Activated CD8-positive, alpha-beta memory T cell treated with anti-CD3 and anti-CD28 coated beads for 48 hours (primary cell): Measurements from ENCODE around the gene TMC3.
"Not testable (repeated sequence)": the region's sequence is repeated elsewhere in the genome, so short reads cannot be mapped to it uniquely, and the experiment has no call there.

Source experiments
- DNase-seq, 3 experiments: peaks; one replicate each; pipeline ENCODE4 v3.0.0-alpha.2; 2020; ENCODE audit warnings: low read depth in 2 of 3, low spot score in 2 of 3

TMC3 gene

DNA sequence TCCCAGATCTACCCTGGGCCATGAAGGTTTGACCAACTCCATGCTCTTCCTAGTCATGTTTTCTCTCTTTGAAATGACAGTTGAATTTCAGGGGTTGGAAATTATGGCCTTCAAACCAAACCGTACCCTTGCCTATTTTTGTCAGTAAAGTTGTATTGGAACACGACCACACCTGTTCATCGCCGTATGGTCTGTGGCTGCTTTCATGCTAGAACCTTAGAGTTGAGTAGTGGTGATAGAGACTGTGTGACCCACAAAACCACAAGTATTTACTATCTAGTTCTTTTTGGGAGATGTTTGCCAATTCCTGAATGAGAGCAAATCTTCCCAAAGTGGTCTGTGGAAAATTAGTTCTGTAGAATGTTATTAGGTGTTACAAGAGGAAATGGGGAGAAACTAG is 26.1 kb downstream of the TMC3 start:
- no peak for DNase-seq

DNA sequence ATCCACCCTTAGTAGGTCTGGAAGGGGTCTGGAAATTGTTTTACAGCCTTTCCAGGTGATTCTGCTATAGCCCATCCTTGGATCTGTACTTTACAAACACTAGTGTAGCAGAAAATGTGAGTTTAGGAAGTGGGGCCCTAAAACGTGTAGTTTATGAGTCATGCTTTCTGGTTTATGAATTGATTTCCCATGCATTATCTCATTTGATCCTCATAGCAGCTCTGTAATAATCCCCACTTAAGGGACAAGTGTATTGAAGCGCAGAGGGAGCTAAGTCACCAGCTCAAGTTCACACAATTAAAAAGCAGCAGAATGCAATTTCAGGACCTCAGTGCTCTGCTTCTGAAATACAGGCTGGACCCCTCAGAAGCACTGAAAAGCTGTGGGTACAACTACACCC is 27.4 kb downstream of the TMC3 start:
- DNase-seq = no peak

DNA sequence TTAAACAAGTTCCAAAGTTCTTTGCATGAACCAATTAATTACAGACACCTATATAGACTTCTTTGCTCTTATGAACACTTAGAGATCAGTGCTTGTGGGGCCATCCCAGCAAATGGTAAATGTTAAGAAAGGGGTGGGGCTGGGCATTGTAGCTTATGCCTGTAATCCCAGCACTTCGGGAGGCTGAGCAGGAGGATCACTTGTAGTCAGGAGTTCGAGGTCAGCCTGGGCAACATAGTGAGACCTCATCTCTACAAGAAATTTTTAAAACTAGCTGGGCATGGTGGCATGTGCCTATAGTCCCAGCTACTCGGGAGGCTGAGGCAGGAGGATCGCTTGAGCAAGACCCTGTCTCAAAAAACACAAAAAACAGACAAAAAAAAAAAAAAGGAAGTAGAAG is 30.6 kb downstream of the TMC3 start:
- no peak for DNase-seq

DNA sequence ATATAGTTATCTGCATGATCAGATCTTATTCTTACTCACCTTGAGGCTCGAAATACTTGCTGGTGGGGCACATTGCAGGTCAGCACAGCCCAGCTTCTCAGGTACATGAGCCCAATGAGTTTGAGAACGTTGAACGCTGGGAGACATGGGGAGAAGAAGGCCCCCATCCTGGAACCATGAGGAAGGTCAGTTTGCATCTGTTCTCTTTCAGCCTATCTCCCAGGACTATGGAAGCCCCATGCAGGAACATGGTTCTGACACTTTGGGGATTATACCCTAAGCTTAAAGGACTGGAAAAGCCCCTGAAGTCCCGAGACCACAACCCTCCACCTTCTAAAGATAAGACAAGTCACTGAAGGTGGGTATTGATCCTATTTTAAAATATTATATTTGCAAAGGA is 32.7 kb downstream of the TMC3 start:
- no peak for DNase-seq

DNA sequence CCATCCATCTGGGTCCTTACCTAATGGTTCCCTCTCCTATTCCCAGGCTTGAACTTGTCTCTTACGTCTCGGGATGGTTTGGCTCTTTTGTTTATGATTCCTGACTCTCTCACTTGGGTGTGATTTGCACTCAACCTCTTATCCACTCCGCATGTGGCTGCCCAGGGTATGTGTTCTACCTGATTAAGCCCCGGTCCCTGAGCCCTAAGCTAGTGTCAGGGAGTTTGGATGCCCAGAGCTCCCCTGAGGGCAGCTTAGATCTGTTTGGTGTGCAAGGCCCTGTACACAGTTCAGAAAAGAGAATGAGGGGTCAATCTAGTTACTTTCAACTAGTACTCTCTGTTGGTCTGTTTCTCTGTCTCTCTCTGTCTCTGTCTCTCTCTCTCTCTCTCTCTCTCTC is 34.2 kb downstream of the TMC3 start:
- DNase-seq = no peak

DNA sequence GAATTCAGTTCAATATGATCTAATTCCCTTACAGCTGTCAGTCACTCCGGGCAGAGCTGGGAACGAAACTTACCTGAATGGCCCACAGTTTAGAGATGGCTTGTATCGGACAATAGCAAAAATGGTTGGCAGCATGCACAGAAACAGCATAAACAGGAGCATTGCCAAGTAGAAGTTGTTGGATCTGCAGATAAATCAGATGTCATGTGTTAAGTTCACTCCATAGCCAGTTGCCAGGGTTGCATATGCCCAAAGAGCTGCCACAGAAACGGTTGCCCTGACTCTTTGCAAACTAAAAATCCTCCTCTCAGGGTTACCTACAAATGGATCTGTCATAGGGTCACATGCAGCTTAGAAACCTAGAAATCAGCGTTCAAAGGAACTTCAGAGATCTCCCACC is 34.7 kb downstream of the TMC3 start:
- DNase-seq = no peak

DNA sequence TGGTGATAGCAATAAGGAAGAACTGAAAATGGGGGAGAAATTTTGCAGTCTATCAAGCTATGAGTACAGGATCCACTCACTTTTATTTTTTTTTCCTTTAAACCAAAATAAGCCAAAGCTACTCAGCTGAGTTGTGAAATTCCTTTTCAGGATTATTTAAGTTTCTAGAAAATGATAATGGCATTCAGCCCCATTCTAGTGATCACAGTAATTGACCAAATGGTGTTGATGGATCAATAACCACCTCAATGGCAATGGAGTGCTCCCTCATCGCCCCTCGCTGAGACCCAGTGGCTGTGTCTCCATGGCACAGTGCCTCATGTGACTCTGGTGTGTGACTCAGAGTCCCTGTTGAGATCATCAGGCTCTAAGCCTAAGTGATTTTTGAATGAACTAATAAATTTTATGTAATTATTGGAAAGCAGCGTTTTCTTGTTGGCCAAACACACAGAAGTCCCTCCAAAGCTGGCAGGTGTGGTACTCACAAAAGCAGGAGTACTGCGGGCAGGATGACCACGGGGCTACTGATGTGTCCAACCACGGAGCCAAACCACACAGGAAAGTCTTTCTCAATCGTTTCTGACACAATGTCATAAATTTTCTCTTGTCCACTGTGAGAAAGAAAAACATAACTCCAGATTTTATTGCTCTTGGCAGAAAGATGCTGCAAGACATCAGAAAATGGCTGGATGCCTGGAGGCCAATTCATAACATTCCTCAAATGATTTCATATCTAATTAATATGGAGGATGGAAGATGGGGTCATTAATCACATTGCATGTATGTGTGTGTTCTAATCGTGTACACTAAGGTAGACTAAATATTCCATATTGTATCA is 35.6 kb downstream of the TMC3 start:
- no peak for DNase-seq

DNA sequence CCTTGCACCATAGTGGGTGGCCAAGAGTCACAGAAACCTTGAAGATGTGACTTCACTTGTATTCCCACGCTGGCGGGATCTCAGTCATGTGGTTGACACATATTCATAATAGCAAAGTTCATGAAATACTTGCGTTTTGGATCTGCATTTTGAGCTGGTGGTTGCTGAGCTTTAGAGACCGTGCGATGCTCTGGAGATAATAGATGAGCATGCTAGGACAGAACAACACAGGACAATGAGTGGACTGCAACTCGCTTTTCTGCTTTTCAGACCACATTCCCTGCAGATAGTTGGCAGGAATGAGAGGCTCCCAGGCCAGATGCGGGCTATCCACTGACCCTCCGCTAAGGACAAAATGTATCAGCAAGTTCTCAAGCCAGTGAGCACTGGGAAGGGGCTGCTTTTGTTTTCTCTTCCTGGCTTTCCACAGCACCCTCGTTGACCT is 36.3 kb downstream of the TMC3 start:
- no peak for DNase-seq

DNA sequence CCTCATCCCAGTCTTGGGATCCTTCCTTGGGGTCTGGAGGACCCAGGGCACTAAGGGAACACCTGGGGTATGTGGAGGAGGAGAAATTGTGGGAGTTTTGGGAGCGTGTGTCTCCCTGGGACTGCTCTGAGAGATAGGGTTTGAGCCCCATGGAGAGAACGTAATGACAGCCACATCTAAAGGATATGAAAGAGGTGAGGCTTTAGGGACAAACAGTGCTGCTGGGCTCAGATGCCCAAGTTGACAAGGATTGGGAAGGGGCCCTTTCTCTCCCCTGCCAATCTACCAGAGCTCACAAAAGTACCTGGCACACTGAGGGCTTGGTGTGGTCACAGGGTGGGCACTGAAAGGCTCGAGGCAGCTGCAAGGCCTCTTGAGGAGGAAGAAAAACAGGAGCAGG is 36.8 kb downstream of the TMC3 start:
- DNase-seq = no peak

DNA sequence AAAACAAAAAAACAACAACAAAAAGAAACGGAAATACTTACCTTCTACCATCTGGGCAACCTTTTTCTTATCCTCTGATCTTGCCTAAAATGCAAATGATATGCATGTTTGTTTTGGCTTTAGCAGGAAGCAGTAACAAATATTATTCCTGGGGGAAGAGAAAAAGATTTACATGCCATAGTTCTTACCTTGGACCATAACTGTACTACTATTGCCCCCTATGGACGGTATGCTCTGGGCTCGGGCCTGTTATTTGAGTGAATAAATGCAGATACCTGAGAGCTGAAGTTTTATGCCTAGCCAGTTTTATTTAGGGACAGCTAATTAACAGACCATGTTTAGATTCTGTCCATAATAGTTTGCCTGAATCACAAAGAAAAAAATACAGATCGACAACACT is 37.4 kb downstream of the TMC3 start:
- no peak for DNase-seq

DNA sequence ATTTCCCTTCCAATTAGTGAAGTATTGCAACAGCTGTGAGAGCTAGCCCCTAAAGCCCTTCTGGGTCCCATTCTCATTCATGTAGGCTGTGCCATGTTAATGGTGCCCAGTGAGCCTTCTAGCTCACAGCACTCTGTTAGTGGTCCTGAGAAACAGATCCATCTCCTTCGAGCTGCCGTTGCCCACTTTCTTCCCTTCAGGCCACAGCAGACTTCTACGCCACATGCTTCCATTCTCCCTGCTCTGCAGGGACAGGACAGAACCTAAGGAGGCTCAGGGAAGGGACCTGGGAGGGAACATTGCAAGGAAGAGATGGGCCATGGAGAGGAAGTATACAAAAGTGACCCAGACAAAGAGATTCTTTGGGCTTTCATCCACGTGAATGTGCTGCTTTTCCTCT is 38.4 kb downstream of the TMC3 start:
- no peak for DNase-seq

DNA sequence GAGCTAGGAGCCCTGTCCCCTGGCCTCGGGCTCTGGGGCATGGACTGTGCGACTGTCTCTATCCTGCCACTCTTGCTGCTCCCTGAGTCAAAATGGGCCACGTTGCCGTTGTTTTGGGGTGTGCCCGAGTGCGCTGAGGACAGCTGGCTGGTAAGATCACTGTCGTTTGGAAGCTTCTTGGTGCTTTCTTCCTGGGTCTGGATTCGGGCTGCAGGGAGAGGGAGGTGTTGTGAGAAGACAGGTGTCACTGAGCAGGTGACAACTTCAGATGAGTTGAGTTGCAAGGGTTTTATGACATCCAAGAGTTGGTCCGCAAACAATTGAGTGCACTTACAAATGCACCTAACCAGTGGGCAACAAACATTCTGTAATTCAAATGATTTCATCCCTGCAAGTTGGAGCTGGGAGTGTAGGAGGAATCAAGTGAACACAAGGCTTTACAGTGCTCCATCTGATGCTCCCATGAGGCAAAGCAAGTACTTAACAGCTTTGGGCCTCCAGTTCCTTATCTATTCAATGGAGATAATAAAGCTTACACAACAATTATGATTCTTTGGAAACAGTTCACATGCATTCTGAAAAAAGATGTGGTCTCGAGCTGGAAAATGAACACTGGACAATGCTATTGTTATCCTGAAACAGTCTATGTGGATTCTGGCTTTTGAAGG is 39.1 kb downstream of the TMC3 start:
- no peak for DNase-seq

DNA sequence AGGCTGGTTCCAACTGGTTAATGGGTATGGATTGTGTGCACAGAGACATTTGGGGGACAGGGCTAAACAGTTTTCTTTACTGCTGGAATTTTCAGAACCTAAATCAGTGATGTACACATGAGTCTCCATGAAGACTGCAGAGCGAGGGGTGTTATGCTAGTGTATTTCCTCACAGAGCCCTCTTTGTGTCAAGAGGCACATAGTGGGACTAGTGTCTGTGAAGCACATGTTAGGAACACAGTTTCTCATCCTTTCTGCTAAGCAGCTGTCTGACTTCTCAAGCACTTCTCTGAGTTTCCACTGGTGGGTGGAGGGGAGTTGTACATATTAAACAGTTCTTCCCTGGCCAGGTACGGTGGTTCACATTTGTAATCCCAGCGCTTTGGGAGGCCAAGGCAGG is 40.6 kb downstream of the TMC3 start:
- DNase-seq = no peak

DNA sequence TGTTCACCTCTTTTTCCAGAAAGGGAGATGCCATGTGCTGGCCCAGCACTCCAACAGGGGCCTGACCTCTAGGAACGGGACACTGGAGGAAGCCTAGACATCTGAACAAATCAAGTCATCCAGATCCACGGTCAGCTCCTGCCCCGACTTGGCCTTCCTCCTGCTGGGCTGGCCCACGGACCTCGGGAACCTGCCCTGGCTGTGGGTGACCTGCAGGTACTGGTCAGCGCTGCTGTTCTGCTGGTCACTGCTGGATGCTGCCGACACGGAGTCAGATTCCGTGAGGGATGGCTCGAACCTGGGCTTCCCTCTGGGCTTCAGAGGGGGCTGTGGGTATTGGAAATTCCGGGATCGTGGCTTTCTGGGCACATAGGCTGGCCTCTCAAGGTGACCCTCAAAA is 41.7 kb downstream of the TMC3 start:
- no peak for DNase-seq

DNA sequence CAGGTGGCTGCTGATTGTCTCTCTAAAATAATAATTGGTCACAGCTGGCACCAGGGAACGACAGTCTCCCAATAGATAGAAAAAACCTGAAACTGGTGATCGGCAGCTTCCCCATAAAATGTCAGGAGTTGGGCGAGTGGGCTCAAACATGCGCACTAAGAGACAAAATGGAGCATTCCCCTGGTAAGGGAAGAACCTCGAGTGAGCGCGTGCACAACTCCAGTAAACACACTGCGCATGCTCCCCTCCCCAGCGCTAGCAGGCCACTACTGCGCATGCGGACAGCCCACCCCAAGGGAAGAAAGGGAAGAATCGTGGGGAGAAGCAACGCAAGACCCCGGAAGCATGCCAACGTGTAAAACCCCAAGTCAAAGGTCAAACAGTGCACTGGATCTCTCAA is 42.4 kb downstream of the TMC3 start:
- DNase-seq = no peak

DNA sequence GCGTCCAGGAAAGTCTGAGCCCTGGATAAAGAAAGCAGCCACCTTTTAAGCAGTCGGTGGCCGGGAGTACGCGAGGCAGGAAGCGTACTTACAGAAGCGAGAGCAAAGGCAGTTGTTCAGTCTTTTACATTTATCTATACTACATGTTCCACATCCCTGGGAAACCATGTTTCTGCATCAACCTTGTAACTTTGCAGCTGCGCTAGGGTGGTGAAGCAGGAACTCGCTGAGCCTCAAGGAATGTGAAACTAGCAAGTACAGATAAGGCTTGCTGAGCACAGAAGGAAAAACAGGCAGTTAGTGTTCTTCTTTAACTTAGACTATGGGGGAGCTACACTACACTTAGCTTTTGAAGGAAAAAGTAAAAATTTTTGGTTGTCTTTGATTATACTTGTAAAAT is 42.9 kb downstream of the TMC3 start:
- DNase-seq = not testable (repeated sequence)

DNA sequence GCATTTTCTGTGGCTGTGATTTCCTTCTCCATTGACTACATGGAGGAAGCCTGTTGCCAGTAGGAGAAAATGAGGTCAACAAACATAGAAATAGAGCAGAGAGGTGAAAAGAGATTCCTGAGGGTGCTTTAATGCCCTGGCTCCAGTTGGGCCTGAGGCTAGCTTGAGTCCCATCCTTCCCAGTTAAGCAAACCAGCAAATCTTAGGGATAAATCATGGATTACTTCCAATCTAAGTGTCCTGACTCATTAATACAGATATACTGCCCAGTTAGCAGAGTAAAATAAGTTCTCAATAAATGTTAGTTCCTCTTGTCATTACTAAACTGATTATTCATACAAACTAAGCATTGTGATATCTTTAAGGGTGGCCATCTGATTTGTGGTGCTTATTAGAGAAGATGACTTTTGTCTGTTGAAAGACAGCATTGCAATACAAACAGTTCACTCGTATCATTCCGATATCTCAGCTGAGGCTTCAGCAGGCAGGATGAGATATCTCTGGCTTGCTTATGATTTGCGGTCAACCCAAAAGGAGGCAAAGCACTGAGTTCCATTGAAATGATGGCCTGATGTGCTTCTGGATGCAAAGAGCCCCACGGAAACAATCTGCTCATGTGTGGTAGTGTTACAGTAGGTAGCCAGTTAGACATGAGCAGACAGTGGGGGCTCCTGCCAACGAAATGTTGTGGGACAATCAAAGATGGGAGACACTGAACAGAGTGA is 43.5 kb downstream of the TMC3 start:
- DNase-seq = no peak

DNA sequence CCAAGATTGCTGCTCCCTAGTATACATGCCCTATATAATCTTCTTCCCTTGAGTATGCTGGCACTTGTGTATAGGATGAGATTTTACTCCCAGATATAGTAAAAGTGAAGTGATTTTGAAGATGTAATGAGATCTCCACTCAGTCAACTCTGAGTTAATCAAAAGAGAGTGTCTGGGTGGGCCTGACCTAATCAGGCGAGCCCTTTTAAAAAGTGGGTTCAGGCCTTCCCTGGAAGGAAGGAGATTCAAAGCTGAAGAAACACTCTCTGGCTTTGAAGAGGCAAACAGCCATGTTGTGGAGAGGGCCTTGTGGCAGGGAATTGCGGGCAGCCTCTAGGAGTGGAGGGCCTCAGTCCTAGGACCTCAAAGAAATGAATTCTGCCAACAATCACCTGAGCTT is 44.6 kb downstream of the TMC3 start:
- DNase-seq = no peak

DNA sequence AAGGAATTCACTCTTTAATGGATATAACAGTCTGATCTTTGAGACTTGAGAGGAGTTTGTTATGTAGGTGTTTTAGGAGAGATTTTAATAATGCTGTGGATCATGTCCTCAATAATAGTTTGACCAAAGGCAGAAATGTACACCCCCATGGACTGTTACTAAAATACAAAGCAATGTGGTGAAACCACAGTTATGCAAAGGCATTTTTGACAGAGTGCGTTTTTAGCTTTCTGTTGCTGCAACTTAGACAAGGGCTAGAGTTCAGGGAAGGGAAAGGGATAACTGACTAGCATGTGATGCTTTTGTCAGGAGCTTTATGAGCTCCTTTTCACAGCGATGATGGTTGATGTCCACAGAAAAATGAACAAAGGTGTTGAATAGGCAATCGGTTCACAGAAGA is 46.5 kb downstream of the TMC3 start:
- DNase-seq = no peak

DNA sequence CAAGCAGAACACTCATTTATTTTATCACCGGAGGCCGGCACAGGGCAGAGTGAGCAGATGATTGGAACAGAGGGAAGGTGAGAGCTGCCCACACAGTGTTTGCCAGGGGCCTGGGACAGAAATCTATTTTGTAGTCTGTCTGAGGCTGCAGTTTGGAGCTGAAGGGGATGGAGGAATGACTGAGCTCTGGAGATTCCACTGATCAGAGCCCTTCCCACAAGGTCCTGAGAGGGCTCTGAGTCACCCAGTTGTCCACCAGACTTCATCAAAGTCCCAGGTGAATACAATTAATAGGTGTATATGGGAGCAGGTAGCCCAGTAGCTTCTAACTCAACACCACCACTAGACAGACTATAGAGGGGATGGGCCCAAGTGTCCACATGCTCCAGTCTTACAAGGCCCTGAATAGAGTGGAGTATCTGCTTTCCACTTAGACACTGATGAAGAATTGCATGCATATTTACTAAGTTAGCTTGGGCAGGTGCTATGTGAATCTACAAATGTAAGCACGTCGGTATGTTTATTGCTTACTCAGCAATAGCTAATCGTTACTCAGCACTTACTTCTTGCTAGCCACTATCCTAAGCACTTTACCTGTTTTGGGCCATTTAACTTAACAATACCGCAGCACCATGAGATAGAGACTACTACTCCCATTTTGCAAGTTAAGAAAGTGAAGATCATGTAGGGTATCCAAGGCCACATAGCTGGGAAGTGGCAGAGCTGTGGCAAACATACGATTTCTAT is 47.4 kb downstream of the TMC3 start:
- no peak for DNase-seq
